Effector memory CD4-positive, alpha-beta T cell (primary cell): Measurements from ENCODE around the gene SCN1A.

Experiments
- DNase-seq, 3 donors: peaks; one replicate each; pipeline ENCODE4 v3.0.0-alpha.2; 2020
- H3K27ac ChIP-seq: 2 replicates; pipeline ENCODE4 v1.7.0; 2013; ENCODE audit warnings: mild to moderate bottlenecking, low read length, moderate library complexity; ENCODE audit not compliant: insufficient read depth, poor library complexity, severe bottlenecking
- H3K27me3 ChIP-seq: replicated peaks from 2 replicates; pipeline ENCODE4 v1.7.0; 2013; ENCODE audit warnings: mild to moderate bottlenecking, low read length; ENCODE audit not compliant: insufficient read depth, control insufficient read depth, poor library complexity, severe bottlenecking
- H3K36me3 ChIP-seq: 2 replicates; pipeline ENCODE4 v1.7.0; 2013; ENCODE audit warnings: mild to moderate bottlenecking, low read length, moderate library complexity; ENCODE audit not compliant: control insufficient read depth, insufficient read depth
- H3K4me1 ChIP-seq: 2 replicates; pipeline ENCODE4 v1.7.0; 2013; ENCODE audit warnings: low read length, mild to moderate bottlenecking; ENCODE audit not compliant: control insufficient read depth, insufficient read depth, poor library complexity, severe bottlenecking
- H3K4me3 ChIP-seq: 2 replicates; pipeline ENCODE4 v1.7.0; 2013; ENCODE audit warnings: low read length, low read depth, mild to moderate bottlenecking; ENCODE audit not compliant: insufficient read depth, poor library complexity, severe bottlenecking
- H3K9me3 ChIP-seq: 2 replicates; pipeline ENCODE4 v1.7.0; 2013; ENCODE audit warnings: mild to moderate bottlenecking, low read length, moderate library complexity; ENCODE audit not compliant: control insufficient read depth

The SCN1A gene

DNA sequence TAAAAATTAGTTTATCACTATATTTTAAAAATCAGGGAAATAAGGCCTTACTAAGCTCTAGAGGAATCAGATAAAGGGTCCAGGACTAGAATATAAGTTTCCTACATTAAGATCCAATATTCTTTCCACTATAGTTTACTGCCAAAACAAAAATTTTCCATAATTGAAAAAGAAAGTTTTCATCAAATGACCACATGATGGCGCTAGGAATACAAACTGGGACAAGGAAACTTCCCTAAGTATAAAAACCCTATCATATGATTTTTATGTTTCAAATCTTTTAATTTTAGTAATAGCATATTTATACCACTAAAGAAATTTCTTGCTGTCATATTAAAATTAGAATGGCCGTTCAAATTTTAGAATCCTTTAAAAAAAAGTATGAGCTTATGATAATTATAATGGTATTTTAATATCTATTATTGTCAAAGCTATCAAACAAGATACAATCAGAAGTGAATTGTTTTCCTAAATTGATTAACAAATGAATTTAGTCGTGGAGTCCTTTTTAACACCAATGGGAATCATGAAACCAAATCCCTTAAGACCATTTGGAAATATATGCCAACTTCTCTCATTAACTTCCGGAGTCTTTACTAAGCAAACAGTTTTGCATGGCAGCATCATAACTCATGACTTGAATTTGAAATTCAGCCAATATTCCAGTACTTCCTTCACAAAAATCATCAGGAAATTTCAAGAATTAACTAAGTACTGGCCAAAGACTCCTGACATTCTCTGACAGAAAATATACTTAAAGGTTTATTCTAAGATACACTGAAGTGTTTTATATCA is 70.3 kb downstream of the SCN1A start:
- H3K9me3 ChIP-seq, result no peaks in the 10 kb centered on the region
- DNase-seq, result no peak
- H3K27ac ChIP-seq, result no peak overlapping the region
- H3K36me3 ChIP-seq, result no peaks in the 10 kb centered on the region
- no peaks in the 10 kb centered on the region for H3K27me3 ChIP-seq
- H3K4me1 ChIP-seq, result no peaks in the 10 kb centered on the region
- no peak overlapping the region for H3K4me3 ChIP-seq

- Histone ChIP-seq H3K4me3 (no peak overlapping the region), H3K36me3 (no peaks in the 10 kb centered on the region), H3K27me3 (no peaks in the 10 kb centered on the region), H3K27ac (no peak overlapping the region), H3K9me3 (no peaks in the 10 kb centered on the region), H3K4me1 (no peaks in the 10 kb centered on the region)
- no peak for DNase-seq
These were observed 82.9 kb downstream of the SCN1A start for GRCh38 chr2:166044853-166045483.

DNA sequence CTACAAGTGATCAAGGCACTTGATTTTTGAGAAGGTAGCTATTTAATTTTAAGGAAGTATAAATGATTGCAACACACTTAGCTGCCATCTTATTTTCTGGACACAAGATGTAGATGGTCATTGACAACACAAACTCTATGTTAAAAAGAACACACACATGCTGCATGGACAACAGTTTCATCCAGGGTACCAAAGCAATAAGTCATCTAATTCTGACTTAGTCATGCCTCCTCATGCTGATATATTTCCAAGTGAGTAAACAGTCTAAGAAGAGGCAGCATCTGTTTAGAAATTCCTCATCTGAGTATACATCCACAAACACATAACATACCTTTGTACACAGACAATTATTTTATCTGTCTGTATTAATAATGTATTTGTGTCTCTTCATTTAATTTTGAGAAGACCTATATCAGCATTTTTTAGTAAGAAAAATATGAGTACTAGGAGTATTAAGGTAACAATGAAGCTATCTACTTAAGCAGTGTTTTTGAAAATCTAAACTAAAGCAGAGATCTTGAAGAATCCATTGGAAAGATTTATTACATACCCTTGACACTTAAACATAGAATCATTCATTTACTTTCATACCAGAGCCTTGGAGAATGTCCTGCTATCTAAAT is 84.9 kb downstream of the SCN1A start:
- Histone ChIP-seq H3K4me3 (no peak overlapping the region), H3K9me3 (no peaks in the 10 kb centered on the region), H3K27ac (no peak overlapping the region), H3K27me3 (no peaks in the 10 kb centered on the region), H3K4me1 (no peaks in the 10 kb centered on the region), H3K36me3 (no peaks in the 10 kb centered on the region)
- no peak for DNase-seq

DNA sequence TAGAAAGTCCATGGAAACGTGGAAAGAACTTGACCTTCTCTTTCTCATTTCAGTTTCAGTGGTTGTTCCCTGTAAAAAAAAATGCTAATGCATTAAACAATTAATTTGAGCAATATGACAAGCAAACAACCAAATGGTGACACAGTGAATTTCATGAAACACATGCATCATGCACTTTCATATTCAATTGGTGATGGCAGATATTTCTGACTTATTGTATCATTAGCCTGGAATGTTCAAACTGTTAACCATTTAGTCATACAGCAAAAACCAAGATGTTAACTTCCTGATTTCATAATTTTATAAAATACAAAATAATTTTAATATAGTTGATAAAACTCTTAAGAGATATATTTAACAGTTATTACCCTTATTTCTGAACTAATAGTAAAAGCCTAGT is 85.5 kb downstream of the SCN1A start:
- Histone ChIP-seq H3K9me3 (no peaks in the 10 kb centered on the region), H3K27ac (no peak overlapping the region), H3K36me3 (no peaks in the 10 kb centered on the region), H3K27me3 (no peaks in the 10 kb centered on the region), H3K4me1 (no peaks in the 10 kb centered on the region), H3K4me3 (no peak overlapping the region)
- no peak for DNase-seq

GRCh38 chr2:166041613-166042012 is 86.2 kb downstream of the SCN1A start:
- H3K9me3 ChIP-seq, result no peaks in the 10 kb centered on the region
- H3K4me3 ChIP-seq, result no peak overlapping the region
- H3K27me3 ChIP-seq, result no peaks in the 10 kb centered on the region
- no peaks in the 10 kb centered on the region for H3K36me3 ChIP-seq
- no peak overlapping the region for H3K27ac ChIP-seq
- H3K4me1 ChIP-seq, result no peaks in the 10 kb centered on the region
- no peak for DNase-seq

DNA sequence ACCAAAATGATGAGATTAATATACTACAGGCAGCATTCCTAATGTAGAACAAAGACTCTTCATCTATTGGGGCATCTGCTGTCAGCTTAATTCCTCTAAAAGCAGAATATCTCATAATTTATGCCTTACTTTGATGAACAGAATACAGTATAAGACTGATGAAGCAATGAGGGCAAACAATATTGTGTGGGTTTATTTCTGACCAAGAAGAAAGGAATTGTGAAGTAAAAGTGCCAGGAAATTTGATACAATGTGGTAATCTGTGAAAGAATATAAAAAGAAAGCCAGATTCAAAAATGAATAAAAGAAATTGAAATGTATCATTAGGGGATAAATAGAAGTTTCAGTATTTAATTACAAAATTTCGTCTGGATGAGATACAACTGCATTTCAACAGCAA is 95.5 kb downstream of the SCN1A start:
- Histone ChIP-seq H3K36me3 (no peaks in the 10 kb centered on the region), H3K4me3 (no peak overlapping the region), H3K4me1 (no peaks in the 10 kb centered on the region), H3K27me3 (no peaks in the 10 kb centered on the region), H3K9me3 (no peaks in the 10 kb centered on the region), H3K27ac (no peak overlapping the region)
- DNase-seq, result no peak

GRCh38 chr2:166031054-166031453 is 96.8 kb downstream of the SCN1A start:
- Histone ChIP-seq H3K4me1 (no peaks in the 10 kb centered on the region), H3K9me3 (no peaks in the 10 kb centered on the region), H3K36me3 (no peaks in the 10 kb centered on the region), H3K4me3 (no peak overlapping the region), H3K27me3 (no peaks in the 10 kb centered on the region), H3K27ac (no peak overlapping the region)
- no peak for DNase-seq

GRCh38 chr2:166025313-166025712 is 102.5 kb downstream of the SCN1A start:
- H3K4me3 ChIP-seq, result no peak overlapping the region
- H3K4me1 ChIP-seq, result no peaks in the 10 kb centered on the region
- H3K27me3 ChIP-seq, result no peaks in the 10 kb centered on the region
- H3K36me3 ChIP-seq, result no peaks in the 10 kb centered on the region
- H3K9me3 ChIP-seq, result no peaks in the 10 kb centered on the region
- H3K27ac ChIP-seq, result no peak overlapping the region
- no peak for DNase-seq

DNA sequence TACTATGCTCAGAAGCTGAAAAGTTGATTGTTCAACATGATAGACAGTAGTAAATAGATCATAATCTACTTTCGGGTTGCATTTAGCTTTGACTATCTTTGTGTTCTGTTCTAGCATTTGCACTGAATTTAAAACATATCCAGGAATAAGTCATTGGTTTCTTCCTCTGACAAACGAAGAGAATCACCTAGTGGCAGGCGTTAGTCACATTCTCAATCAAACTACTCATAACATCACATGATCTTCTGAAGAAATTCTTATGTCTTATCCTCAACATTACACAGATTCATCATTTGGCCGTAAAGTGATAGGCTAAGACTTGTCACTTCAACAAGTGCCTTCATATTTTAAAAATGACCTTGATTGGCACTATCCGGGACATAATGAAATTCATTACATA is 110.6 kb downstream of the SCN1A start:
- Histone ChIP-seq H3K27ac (no peak overlapping the region), H3K4me3 (no peak overlapping the region), H3K27me3 (no peaks in the 10 kb centered on the region), H3K36me3 (no peaks in the 10 kb centered on the region), H3K4me1 (no peaks in the 10 kb centered on the region), H3K9me3 (no peaks in the 10 kb centered on the region)
- no peak for DNase-seq

DNA sequence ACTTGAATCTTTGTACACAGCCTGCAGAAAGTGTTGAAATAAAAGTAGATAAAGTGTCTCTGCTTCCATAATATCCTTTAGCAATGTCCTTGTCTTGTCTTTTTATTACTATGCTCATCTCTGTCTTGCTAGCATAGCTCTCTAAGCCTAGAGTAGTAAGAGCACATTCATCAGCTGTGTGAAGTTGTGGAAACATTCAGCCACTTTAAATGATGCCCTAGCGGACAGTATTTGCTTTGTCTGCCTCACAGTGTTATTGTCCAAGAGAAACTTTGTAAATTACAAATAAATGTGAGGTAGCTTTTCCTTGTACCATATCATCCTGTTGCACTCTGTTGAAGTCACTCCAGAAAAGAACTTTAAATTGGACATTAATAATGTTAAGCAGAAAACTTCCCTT is 113.9 kb downstream of the SCN1A start:
- Histone ChIP-seq H3K27me3 (no peaks in the 10 kb centered on the region), H3K4me3 (no peak overlapping the region), H3K9me3 (no peaks in the 10 kb centered on the region), H3K27ac (no peak overlapping the region), H3K36me3 (no peaks in the 10 kb centered on the region), H3K4me1 (no peaks in the 10 kb centered on the region)
- no peak for DNase-seq
